Upper lobe of left lung (tissue), 4 donors: Measurements from ENCODE around the gene GRK3.

Source experiments
- EP300 ChIP-seq, 4 donors: sonication (generic); formaldehyde crosslinking; IDR thresholded peaks; one replicate each; pipeline ENCODE4 v1.5.1; 2017; ENCODE audit warnings: antibody characterized with exemption in 4 of 4, control low read depth in 2 of 4
- POLR2A ChIP-seq, 4 donors: fragments of 450-650 bp; IDR thresholded peaks; one replicate each; pipeline ENCODE4 v1.5.1; 2016 to 2017; ENCODE audit warnings: antibody characterized with exemption in 4 of 4, mild to moderate bottlenecking in 2 of 4
- POLR2AphosphoS5 ChIP-seq, 2 donors: sonication (generic); formaldehyde crosslinking; IDR thresholded peaks; one replicate each; pipeline ENCODE4 v1.5.1; 2017; ENCODE audit warnings: antibody characterized with exemption in 2 of 2
- TF ChIP-seq, protein P1 (sequence below), 6 experiments: fragments of 450-650 bp in 4 of 6; fragments of 200-600 bp in 2 of 6; sonication (generic) in 2 of 6; IDR thresholded peaks; one replicate each; pipeline ENCODE4 v1.5.1; 2016 to 2019; ENCODE audit warnings: antibody characterized with exemption in 6 of 6

DNA sequence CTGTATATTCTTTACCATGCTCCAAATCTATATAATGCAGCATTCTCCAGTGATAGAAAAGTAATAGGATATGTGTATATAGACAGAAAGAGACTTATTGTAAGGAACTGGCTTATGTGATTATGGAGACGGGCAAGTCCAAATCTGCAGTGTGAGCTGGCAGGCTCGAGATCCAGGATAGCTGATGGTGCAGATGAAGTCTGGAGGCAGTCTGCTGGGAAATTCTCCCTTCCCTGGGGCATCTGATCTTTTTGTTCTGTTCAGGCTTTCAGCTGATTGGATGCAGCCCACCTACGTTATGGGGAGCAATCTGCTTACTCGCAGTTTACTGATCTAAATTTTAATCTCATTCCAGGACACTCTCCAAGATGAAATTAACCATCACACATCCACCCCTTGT lies 73.2 kb downstream of the GRK3 start:
- TF ChIP-seq, protein P1, sequence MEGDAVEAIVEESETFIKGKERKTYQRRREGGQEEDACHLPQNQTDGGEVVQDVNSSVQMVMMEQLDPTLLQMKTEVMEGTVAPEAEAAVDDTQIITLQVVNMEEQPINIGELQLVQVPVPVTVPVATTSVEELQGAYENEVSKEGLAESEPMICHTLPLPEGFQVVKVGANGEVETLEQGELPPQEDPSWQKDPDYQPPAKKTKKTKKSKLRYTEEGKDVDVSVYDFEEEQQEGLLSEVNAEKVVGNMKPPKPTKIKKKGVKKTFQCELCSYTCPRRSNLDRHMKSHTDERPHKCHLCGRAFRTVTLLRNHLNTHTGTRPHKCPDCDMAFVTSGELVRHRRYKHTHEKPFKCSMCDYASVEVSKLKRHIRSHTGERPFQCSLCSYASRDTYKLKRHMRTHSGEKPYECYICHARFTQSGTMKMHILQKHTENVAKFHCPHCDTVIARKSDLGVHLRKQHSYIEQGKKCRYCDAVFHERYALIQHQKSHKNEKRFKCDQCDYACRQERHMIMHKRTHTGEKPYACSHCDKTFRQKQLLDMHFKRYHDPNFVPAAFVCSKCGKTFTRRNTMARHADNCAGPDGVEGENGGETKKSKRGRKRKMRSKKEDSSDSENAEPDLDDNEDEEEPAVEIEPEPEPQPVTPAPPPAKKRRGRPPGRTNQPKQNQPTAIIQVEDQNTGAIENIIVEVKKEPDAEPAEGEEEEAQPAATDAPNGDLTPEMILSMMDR (IDR thresholded peaks at IDR 0.05): no peak
- no peak for TF ChIP-seq POLR2A (IDR thresholded peaks at IDR 0.05)
- TF ChIP-seq EP300 (IDR thresholded peaks at IDR 0.05): no peak
- TF ChIP-seq POLR2AphosphoS5 (IDR thresholded peaks at IDR 0.05): no peak
